Memory B cell (primary cell): ENCODE results near the gene PPP1R10.
"Not testable (repeated sequence)": the region's sequence is repeated elsewhere in the genome, so short reads cannot be mapped to it uniquely, and the experiment has no call there.

ENCODE experiments used
- ATAC-seq: fragments of 150-1000 bp; cut with Tn5 transposase; 2 replicates; pipeline ENCODE4 v1.10.0; 2021; ENCODE audit warnings: low read depth, mild to moderate bottlenecking, moderate library complexity
- DNase-seq, 2 donors: peaks; one replicate each; pipeline ENCODE4 v3.0.0; 2022; ENCODE audit warnings: low spot score in 2 of 2
- H3K27ac Mint-ChIP-seq: one replicate; pipeline ENCODE4 v1.8.0; 2022; ENCODE audit warnings: mild to moderate bottlenecking, moderate library complexity, mixed read lengths
- H3K27me3 Mint-ChIP-seq: one replicate; pipeline ENCODE4 v1.8.0; 2022; ENCODE audit warnings: mixed read lengths
- H3K36me3 Mint-ChIP-seq: one replicate; pipeline ENCODE4 v1.8.0; 2022; ENCODE audit warnings: mild to moderate bottlenecking, mixed read lengths
- H3K4me1 Mint-ChIP-seq: one replicate; pipeline ENCODE4 v1.8.0; 2022; ENCODE audit warnings: mixed read lengths
- H3K4me3 Mint-ChIP-seq: one replicate; pipeline ENCODE4 v1.8.0; 2022; ENCODE audit warnings: mild to moderate bottlenecking, moderate library complexity, mixed read lengths
- H3K9me3 Mint-ChIP-seq: one replicate; pipeline ENCODE4 v1.8.0; 2022; ENCODE audit warnings: mixed read lengths

Gene PPP1R10

DNA sequence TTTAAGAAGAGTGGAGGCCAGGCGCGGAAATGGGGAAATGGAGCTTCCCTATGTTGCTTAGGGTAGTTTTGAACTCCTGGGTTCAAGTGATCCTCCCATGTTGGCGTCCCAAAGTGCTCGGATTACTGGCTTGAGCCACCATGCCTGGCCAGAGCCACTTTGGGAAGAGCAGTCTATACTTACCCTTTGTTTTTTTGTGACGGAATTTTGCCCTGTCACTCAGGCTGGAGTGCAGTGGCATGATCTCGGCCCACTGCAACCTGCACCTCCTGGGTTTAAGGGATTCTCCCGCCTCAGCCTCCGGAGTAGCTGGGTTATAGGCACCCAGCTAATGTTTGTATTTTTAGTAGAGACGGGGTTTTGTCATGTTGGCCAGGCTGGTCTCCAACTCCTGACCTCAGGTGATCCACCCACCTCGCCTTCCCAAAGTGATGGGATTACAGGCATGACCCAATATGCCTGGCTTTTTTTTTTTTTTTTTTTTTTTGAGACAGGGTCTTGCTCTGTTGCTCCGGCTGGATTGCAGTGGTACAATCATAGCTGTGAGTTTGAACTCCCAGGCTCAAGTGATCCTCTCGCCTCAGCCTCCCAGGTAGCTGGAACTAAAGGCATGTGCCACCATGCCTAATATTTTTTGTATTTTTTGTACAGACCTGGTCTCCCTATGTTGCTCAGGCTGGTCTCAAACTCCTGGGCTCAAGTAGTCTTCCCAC is 18.0 kb downstream of the PPP1R10 start:
- no peak overlapping the region for H3K27ac Mint-ChIP-seq
- H3K4me3 Mint-ChIP-seq = no peak overlapping the region
- DNase-seq (no peak), ATAC-seq (no peak)
- H3K36me3 Mint-ChIP-seq = peaks cover 23% of the 10 kb centered on the region
- no peaks in the 10 kb centered on the region for H3K9me3 Mint-ChIP-seq
- H3K4me1 Mint-ChIP-seq = peaks cover 8% of the 10 kb centered on the region
- no peaks in the 10 kb centered on the region for H3K27me3 Mint-ChIP-seq

DNA sequence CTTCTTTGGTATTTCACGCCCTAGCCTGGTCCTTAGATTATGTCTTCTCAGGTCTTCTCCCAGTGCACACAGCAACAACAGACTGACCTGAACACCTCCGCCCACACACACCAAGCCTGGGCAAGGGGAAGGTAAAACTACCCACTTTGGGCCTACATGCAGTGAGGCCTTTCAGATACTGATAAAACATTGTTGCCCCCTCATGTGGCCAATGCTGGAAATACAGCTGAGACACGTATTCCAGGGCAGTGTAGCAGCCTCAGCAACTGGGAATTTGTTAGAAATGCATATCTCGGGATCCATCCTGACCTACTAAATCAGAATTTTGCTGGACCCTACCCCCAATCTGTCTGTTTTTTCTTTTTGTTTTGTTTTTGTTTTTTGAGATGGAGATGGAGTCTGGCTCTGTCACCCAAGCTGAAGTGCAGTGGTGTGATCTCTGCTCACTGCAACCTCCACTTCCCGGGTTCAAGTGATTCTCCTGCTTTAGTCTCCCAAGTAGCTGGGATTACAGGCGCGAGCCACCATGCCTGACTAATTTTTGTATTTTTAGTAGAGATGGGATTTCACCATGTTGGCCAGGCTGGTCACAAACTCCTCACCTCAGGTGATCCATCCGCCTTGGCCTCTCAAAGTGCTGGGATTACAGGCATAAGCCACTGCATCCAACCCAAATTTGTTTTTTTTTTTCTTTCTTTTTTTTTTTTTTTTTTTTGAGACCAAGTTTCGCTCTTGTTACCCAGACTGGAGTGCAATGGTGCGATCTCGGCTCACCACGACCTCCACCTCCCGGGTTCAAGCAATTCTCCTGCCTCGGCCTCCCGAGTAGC is 19.5 kb downstream of the PPP1R10 start:
- not testable (repeated sequence) for H3K9me3 Mint-ChIP-seq, H3K4me1 Mint-ChIP-seq, H3K4me3 Mint-ChIP-seq, H3K27me3 Mint-ChIP-seq
- Mint-ChIP-seq H3K27ac (peak overlapping the region; percentile 26), H3K36me3 (peaks cover 14% of the 10 kb centered on the region)
- ATAC-seq = peak; percentile 95
- peak; percentile 77 to 82 for DNase-seq

DNA sequence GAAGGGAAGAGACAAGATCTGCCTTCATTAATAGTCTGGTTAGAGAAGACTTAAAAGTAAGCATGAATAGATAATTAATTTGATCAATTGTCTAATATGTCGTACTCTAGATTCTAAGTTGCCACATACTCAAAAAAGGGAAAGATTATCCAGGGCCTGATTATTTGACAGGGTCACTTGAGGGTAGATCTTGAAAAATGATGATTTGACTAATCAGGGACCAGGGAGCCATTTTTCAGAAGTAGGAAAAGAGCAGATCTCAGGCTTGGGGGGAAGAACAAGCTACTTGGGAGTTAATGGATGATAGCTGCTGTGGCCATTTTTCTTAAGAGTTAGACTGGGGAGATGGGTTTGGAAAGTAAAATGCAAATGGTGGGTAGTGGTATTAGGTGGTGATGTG is 24.8 kb downstream of the PPP1R10 start:
- Mint-ChIP-seq H3K36me3 (peaks cover 21% of the 10 kb centered on the region), H3K27me3 (no peaks in the 10 kb centered on the region), H3K4me3 (no peak overlapping the region), H3K27ac (no peak overlapping the region), H3K4me1 (peaks cover 9% of the 10 kb centered on the region), H3K9me3 (no peaks in the 10 kb centered on the region)
- no peak for DNase-seq
- no peak for ATAC-seq

DNA sequence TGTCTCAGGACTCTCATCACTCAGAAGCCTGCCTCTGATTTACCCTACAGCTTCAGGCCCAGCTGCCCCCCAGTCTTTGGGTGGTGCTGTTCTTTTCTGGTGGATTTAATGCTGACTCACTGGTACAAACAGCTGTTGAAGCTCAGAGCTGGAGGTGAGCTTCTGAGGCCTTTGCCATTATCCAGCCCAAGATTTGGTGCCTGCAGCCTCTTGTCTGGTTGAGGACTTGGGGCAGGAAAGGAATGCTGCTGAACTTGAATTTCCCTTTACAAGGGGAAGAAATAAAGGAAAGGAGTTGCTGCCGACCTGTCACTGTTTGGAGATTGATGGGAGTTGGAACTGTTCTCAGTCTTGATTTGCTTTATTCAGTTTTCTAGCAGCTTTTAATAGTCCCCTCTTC is 26.0 kb downstream of the PPP1R10 start:
- H3K36me3 Mint-ChIP-seq = peaks cover 29% of the 10 kb centered on the region
- no peaks in the 10 kb centered on the region for H3K27me3 Mint-ChIP-seq

DNA sequence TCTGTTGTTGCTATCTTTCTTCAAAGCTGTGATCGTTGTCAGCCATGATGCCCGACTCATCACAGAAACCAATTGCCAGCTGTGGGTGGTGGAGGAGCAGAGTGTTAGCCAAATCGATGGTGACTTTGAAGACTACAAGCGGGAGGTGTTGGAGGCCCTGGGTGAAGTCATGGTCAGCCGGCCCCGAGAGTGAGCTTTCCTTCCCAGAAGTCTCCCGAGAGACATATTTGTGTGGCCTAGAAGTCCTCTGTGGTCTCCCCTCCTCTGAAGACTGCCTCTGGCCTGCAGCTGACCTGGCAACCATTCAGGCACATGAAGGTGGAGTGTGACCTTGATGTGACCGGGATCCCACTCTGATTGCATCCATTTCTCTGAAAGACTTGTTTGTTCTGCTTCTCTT is 26.5 kb downstream of the PPP1R10 start:
- Mint-ChIP-seq H3K27ac (no peak overlapping the region), H3K4me1 (peaks cover 7% of the 10 kb centered on the region), H3K9me3 (no peaks in the 10 kb centered on the region), H3K27me3 (no peaks in the 10 kb centered on the region), H3K4me3 (no peak overlapping the region), H3K36me3 (peaks cover 31% of the 10 kb centered on the region)
- ATAC-seq = no peak
- DNase-seq = no peak

More for the DNA sequence above, 26.0 kb downstream of the PPP1R10 start:
- ATAC-seq (no peak), DNase-seq (no peak)
- Mint-ChIP-seq H3K9me3 (no peaks in the 10 kb centered on the region), H3K4me1 (peaks cover 7% of the 10 kb centered on the region), H3K27ac (no peak overlapping the region), H3K4me3 (no peak overlapping the region)

DNA sequence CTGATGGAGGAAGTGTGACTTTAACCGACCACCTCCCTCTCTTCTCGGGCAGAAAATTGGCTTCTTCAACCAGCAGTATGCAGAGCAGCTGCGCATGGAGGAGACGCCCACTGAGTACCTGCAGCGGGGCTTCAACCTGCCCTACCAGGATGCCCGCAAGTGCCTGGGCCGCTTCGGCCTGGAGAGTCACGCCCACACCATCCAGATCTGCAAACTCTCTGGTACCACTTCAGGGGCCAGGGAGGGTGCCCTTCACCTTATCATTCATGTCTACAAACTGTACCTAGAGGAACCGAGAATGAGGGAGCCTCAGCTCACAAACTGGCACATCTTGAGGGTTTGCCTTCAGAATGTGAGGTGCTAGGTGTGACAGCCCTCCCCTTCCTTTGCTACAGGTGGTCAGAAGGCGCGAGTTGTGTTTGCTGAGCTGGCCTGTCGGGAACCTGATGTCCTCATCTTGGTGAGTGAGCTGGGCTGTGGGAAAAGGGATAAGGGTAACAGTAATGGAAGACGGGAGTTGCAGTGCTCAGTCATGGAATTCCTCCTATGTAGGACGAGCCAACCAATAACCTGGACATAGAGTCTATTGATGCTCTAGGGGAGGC is 27.2 kb downstream of the PPP1R10 start:
- Mint-ChIP-seq H3K27me3 (no peaks in the 10 kb centered on the region), H3K36me3 (peaks cover 32% of the 10 kb centered on the region), H3K4me3 (no peak overlapping the region)

DNA sequence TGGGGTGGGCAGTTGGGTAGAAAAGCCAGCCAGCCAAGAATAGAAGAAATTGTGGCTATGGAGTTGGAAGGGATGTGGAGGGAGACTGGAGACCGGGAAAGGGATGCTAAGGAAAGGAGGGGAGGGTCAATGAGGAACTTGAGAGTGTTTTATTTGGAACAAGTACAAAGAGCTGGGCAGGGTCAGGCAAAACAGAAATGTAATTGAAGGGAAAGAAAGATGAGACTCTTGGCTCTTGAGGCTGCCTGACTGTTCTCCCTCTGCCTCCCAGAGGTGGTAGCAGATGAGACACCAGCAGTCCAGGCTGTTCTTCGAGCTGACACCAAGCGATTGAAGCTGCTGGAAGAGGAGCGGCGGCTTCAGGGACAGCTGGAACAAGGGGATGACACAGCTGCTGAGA is 33.1 kb downstream of the PPP1R10 start:
- no peaks in the 10 kb centered on the region for H3K27me3 Mint-ChIP-seq
- H3K9me3 Mint-ChIP-seq = no peaks in the 10 kb centered on the region
- H3K27ac Mint-ChIP-seq = no peak overlapping the region
- H3K4me1 Mint-ChIP-seq = no peaks in the 10 kb centered on the region
- no peak for ATAC-seq
- DNase-seq = no peak
- H3K4me3 Mint-ChIP-seq = no peak overlapping the region
- H3K36me3 Mint-ChIP-seq = peaks cover 50% of the 10 kb centered on the region

More for the DNA sequence above, 27.2 kb downstream of the PPP1R10 start:
- no peak for DNase-seq
- Mint-ChIP-seq H3K4me1 (peaks cover 7% of the 10 kb centered on the region), H3K27ac (no peak overlapping the region), H3K9me3 (no peaks in the 10 kb centered on the region)
- no peak for ATAC-seq

DNA sequence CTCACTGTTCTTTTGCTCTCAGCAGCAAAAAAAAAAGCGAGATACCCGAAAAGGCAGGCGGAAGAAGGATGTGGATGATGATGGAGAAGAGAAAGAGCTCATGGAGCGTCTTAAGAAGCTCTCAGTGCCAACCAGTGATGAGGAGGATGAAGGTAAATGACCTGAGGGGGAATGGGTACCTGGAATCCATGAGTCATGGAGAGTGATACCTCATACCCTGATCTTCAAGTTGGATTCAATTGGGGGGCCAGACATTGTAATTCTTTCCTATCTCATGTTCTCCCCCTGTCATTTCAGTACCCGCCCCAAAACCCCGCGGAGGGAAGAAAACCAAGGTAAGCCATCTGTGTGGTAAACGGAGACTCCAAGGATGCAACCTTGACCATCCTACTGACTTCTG is 39.0 kb downstream of the PPP1R10 start:
- no peak for ATAC-seq
- H3K36me3 Mint-ChIP-seq = peaks cover 44% of the 10 kb centered on the region
- no peak overlapping the region for H3K27ac Mint-ChIP-seq

DNA sequence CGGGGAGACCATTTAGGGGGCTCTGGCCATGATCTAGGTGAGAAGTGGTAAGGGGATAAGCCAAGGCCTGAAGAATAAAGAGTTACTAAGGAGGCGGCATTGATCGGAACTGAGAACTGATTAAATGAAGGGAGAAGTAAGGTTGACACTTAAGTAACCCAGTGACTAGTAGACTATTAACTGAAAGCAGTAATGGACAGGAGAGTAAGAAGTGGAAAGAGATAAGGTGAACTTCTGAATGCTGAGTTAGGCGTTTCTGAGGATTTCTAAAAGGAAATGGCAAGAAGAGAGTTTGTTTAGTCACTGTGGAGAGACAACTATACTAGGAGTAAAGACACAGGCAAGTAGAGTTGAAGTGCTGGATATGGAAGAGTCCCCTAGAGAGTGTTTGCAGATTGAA is 43.9 kb downstream of the PPP1R10 start:
- no peak for ATAC-seq
- Mint-ChIP-seq H3K4me3 (no peak overlapping the region), H3K4me1 (peaks cover 42% of the 10 kb centered on the region), H3K27me3 (no peaks in the 10 kb centered on the region), H3K9me3 (no peaks in the 10 kb centered on the region), H3K27ac (peak overlapping the region; percentile 64), H3K36me3 (peaks cover 16% of the 10 kb centered on the region)
- no peak for DNase-seq

More for the DNA sequence above, 39.0 kb downstream of the PPP1R10 start:
- Mint-ChIP-seq H3K4me1 (peaks cover 15% of the 10 kb centered on the region), H3K4me3 (no peak overlapping the region), H3K9me3 (no peaks in the 10 kb centered on the region), H3K27me3 (no peaks in the 10 kb centered on the region)
- DNase-seq = no peak

DNA sequence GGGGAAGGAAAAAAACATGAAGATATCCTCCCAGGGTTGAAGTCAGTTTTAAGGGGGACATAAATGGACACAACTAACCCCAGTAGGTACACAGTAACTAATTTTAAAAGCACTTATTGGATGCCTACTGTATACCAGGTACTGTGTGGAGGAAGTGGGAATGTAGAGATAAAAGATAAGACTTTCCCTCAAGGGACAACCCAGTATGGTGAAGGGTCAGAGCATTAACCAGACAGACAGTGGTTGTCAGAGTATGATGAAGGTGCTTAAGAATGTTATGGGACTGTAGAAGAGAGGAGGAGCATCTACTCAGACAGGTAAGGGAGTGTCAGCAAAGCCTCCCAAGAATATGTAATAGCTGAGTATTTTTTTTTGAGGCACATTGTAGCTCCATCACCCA is 44.9 kb downstream of the PPP1R10 start:
- H3K9me3 Mint-ChIP-seq = no peaks in the 10 kb centered on the region
- peak overlapping the region; percentile 97 for H3K27ac Mint-ChIP-seq
- DNase-seq (no peak), ATAC-seq (no peak)
- H3K27me3 Mint-ChIP-seq = no peaks in the 10 kb centered on the region
- H3K4me1 Mint-ChIP-seq = peaks cover 41% of the 10 kb centered on the region
- H3K4me3 Mint-ChIP-seq = peak overlapping the region; percentile 99
- H3K36me3 Mint-ChIP-seq = peaks cover 8% of the 10 kb centered on the region

DNA sequence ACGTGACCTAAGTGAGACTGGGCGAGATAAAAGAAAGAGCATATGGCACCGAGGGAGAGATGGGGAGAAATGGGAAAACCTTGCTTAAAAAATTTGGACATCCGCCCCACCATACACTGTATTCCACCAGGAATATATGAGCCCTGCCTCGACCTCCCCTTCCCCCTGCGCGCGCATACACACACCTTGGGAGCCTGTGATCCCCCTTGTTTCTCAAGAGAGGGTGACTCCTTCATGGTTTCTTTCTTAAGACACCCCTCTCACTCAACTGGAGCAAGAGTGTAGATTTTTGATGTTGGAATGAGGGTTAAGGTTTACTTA is 45.3 kb downstream of the PPP1R10 start:
- Mint-ChIP-seq H3K36me3 (peaks cover 4% of the 10 kb centered on the region), H3K27ac (peak overlapping the region; percentile 97), H3K9me3 (no peaks in the 10 kb centered on the region), H3K27me3 (no peaks in the 10 kb centered on the region), H3K4me3 (peak overlapping the region; percentile 99), H3K4me1 (peaks cover 38% of the 10 kb centered on the region)
- ATAC-seq (no peak), DNase-seq (no peak)

DNA sequence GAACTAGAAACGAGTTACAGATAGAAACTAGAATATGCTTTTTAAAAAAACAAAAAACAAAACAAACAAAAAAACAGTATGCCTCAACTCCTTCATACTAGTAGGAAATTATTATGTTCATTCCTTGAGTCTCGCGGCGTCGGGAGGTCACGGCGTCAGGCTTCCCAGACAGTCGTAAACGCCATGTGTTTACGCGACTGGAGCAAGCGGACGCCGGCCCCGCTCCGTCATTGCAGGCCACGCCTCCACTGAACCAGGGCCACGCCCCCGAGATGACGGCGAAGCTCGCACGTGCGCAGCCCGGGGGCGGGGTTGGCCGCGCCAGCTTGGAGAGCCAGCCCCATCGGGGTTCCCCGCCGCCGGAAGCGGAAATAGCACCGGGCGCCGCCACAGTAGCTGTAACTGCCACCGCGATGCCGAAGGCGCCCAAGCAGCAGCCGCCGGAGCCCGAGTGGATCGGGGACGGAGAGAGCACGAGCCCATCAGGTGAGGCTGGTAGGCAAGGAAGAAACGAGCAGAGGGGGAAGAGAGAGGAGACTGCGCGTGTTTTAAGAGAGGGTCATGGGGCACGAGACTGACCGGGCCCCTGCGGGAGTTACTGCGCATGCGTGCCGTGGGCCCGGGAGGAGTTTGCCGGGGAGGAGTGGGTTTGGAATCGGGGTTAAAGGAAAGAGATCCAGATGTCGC is 45.8 kb downstream of the PPP1R10 start, which contains the start of gene ABCF1:
TSS of gene ABCF1 (plus strand) at position 368 of the 687 bp plus-strand sequence. CDS start at position 414, 46 bp downstream.
- H3K9me3 Mint-ChIP-seq = no peaks in the 10 kb centered on the region
- peaks cover 34% of the 10 kb centered on the region for H3K4me1 Mint-ChIP-seq
- peak; percentile 94 for ATAC-seq
- peak; percentile 100 for DNase-seq
- H3K27me3 Mint-ChIP-seq = no peaks in the 10 kb centered on the region
- H3K36me3 Mint-ChIP-seq = no peaks in the 10 kb centered on the region
- H3K27ac Mint-ChIP-seq = peak within 1 kb of the TSS; percentile 97
- peak within 1 kb of the TSS; percentile 99 for H3K4me3 Mint-ChIP-seq

DNA sequence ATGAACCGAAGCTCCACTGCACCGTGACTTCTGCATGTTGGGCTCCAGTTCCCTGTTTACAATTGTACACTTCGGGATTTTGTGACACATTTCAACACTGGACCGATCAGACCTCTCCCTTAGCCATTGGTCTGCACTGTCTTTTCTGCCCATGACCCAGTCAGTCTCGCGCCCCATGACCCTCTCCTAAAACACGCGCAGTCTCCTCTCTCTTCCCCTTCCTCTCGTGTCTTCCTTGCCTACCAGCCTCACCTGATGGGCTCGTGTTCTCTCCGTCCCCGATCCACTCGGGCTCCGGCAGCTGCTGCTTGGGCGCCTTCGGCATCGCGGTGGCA is 46.3 kb downstream of the PPP1R10 start:
- no peak for DNase-seq
- Mint-ChIP-seq H3K4me1 (peaks cover 34% of the 10 kb centered on the region), H3K4me3 (peak overlapping the region; percentile 99), H3K36me3 (no peaks in the 10 kb centered on the region), H3K9me3 (no peaks in the 10 kb centered on the region), H3K27me3 (no peaks in the 10 kb centered on the region), H3K27ac (peak overlapping the region; percentile 97)
- peak; percentile 18 for ATAC-seq

DNA sequence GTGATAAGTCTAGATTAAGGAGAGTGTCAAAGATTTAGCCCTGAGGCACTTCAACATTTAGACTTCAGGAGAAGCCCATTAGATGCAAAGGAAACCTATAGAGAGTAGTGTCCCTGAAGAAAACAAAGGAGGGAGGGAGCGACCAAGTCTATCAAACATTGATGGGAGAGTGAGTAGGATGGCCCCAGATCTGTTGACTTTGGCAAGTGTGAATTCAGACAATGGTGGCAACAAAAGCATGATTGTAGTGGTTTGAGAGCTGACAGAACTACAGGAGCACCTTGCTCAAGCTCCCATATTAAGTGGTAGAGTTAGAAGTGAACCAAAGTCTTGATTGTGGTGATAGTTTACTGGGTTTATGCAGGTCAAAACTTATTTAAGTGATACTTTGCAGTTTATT is 46.8 kb downstream of the PPP1R10 start:
- Mint-ChIP-seq H3K27me3 (no peaks in the 10 kb centered on the region), H3K4me3 (peak overlapping the region; percentile 99), H3K9me3 (no peaks in the 10 kb centered on the region), H3K4me1 (peaks cover 34% of the 10 kb centered on the region), H3K27ac (peak overlapping the region; percentile 97), H3K36me3 (no peaks in the 10 kb centered on the region)
- DNase-seq (no peak), ATAC-seq (no peak)
